ENCODE measurements around the gene SLIT3. TPM values are rescaled to one million over a fixed set of nuclear protein-coding genes. Genes with fewer than 3 reads are reported as not detected.
A peak's percentile ranks its signal among the peaks of the same experiment; 100 is the strongest.

Gene SLIT3
- total RNA-seq, 1 experiment from 2014 or later: 0.92 TPM

- Mint-ChIP-seq H3K9me3 (peaks cover 27 to 28% of the 10 kb centered on the region in 2 experiments), H3K27ac (no peak overlapping the region), H3K4me1 (peaks cover 28 to 31% of the 10 kb centered on the region in 2 experiments), H3K36me3 (ENCODE audit: insufficient read depth in 1 of 3, low read depth in 3 of 3) (peaks cover 1 to 35% (median 12%) of the 10 kb centered on the region in 3 experiments; a peak in 6 of 7 replicates), H3K27me3 (ENCODE audit: low read depth) (peaks cover 10% of the 10 kb centered on the region), H3K4me3 (no peak overlapping the region)
- Histone ChIP-seq H3K27ac (ENCODE audit: insufficient read length, low read depth, low read length) (no peak overlapping the region), H4K8ac (replicated peaks; ENCODE audit: insufficient read length, low read depth, low read length) (no peak overlapping the region), H2AK5ac (ENCODE audit: insufficient read length, low read length) (no peak overlapping the region), H3K14ac (ENCODE audit: insufficient read depth, low read length) (no peak overlapping the region), H3K18ac (ENCODE audit: insufficient read length, low read depth, low read length) (no peak overlapping the region), H3K23me2 (ENCODE audit: insufficient read length, low read depth, low read length, poor library complexity, severe bottlenecking) (no peaks in the 10 kb centered on the region), H3K56ac (ENCODE audit: insufficient read length, low read depth, low read length) (no peak overlapping the region), H3K9ac (ENCODE audit: extremely low read depth, insufficient read length, low read length) (no peak overlapping the region), H3K23ac (ENCODE audit: insufficient read length, low read depth, low read length) (no peak overlapping the region), H2BK5ac (ENCODE audit: insufficient read length, low read length) (no peak overlapping the region), H4K20me1 (ENCODE audit: control insufficient read depth, insufficient read depth, insufficient read length) (no peaks in the 10 kb centered on the region), H3K9me3 (ENCODE audit: control insufficient read depth, low read depth, low read length) (no peaks in the 10 kb centered on the region), H3K4ac (ENCODE audit: low read depth, low read length) (no peak overlapping the region), H3K79me2 (ENCODE audit: insufficient read depth, low read length) (no peaks in the 10 kb centered on the region), H2BK12ac (ENCODE audit: insufficient read length, low read depth, low read length) (no peak overlapping the region), H3K79me1 (ENCODE audit: insufficient read depth, low read depth, low read length, poor library complexity, severe bottlenecking) (no peaks in the 10 kb centered on the region), H3K4me1 (ENCODE audit: insufficient read depth, low read length) (no peaks in the 10 kb centered on the region; the same call in 1 of the 2 replicates), H3K4me2 (ENCODE audit: insufficient read depth, insufficient read length, low read length) (no peak overlapping the region), H3T11ph (ENCODE audit: low read length) (no peak overlapping the region), H2BK20ac (ENCODE audit: low read depth, low read length, poor library complexity, severe bottlenecking) (no peak overlapping the region), H4K5ac (ENCODE audit: insufficient read length, low read depth, low read length) (no peak overlapping the region), H3K27me3 (ENCODE audit: insufficient read depth, low read length) (no peaks in the 10 kb centered on the region), H2BK120ac (ENCODE audit: low read depth, low read length, poor library complexity, severe bottlenecking) (no peak overlapping the region), H4K91ac (ENCODE audit: insufficient read length, low read depth, low read length) (no peak overlapping the region), H2AFZ (ENCODE audit: low read length) (no peak overlapping the region), H2BK15ac (ENCODE audit: low read depth, low read length) (no peak overlapping the region)
- DNase-seq: no peak
- TF ChIP-seq CTCF (conservative IDR thresholded peaks at IDR 0.05): peak; percentile 63
- WGBS (ENCODE audit: extremely low coverage, insufficient read length, low lambda C conversion rate): no CpG with 5 or more reads among the region's 6 CpGs
These were observed 140.5 kb downstream of the SLIT3 start for GRCh38 chr5:169160405-169160901.
